NCI-H187 treated with DMSO at 0.1 percent for 48 hours (cell line): ENCODE results near the gene ZSCAN9.
A peak's percentile ranks its signal among the peaks of the same experiment; 100 is the strongest.

ENCODE experiments used
- DNase-seq: peaks from one replicate; lab custom pipeline; 2025; lab: John Stamatoyannopoulos, UW

The ZSCAN9 gene

GRCh38 chr6:28220257-28221133 lies 4.6 kb upstream of the ZSCAN9 start:
- no peak for DNase-seq

GRCh38 chr6:28224131-28225055 lies 682 bp upstream of the ZSCAN9 start:
- no peak for DNase-seq

GRCh38 chr6:28226460-28226859 lies 1.4 kb downstream of the ZSCAN9 start:
- DNase-seq = no peak

GRCh38 chr6:28232785-28233184 lies 7.7 kb downstream of the ZSCAN9 start:
- no peak for DNase-seq

GRCh38 chr6:28235912-28236452 lies 10.9 kb downstream of the ZSCAN9 start:
- DNase-seq = no peak

- DNase-seq = no peak
Observed at GRCh38 chr6:28239636-28240035, 14.6 kb downstream of the ZSCAN9 start.

GRCh38 chr6:28240471-28240870 lies 15.4 kb downstream of the ZSCAN9 start:
- DNase-seq = no peak

- no peak for DNase-seq
Observed at GRCh38 chr6:28243946-28244345, 18.9 kb downstream of the ZSCAN9 start.

- DNase-seq = no peak
Observed at GRCh38 chr6:28245206-28245941, 20.3 kb downstream of the ZSCAN9 start.

GRCh38 chr6:28248916-28249315 lies 23.8 kb downstream of the ZSCAN9 start:
- DNase-seq = no peak

GRCh38 chr6:28250747-28251146 lies 25.7 kb downstream of the ZSCAN9 start:
- DNase-seq = no peak

GRCh38 chr6:28251661-28252008 lies 26.6 kb downstream of the ZSCAN9 start:
- DNase-seq = no peak

GRCh38 chr6:28252009-28252975 lies 27.2 kb downstream of the ZSCAN9 start, which contains the start of gene ZKSCAN4:
Gene ZKSCAN4, minus strand, starts transcription at chr6:28252269. Its CDS starts 289 bp downstream, at chr6:28251980.
- DNase-seq = peak; percentile 59

- DNase-seq = no peak
Observed at GRCh38 chr6:28254121-28254519, 29.0 kb downstream of the ZSCAN9 start.

- no peak for DNase-seq
Observed at GRCh38 chr6:28257042-28257441, 32.0 kb downstream of the ZSCAN9 start.

GRCh38 chr6:28258877-28259777 lies 34.1 kb downstream of the ZSCAN9 start, which contains the start of gene NKAPL:
Gene NKAPL, plus strand, starts transcription at chr6:28259297. Its CDS starts 75 bp downstream, at chr6:28259372.
- no peak for DNase-seq

- DNase-seq = no peak
Observed at GRCh38 chr6:28263922-28264321, 38.8 kb downstream of the ZSCAN9 start.

- DNase-seq = no peak
Observed at GRCh38 chr6:28264834-28265401, 39.8 kb downstream of the ZSCAN9 start.

GRCh38 chr6:28266563-28266961 lies 41.5 kb downstream of the ZSCAN9 start:
- DNase-seq = no peak
